EL (cell line): ENCODE measurements around the gene SH2D3C.

ENCODE experiments used
- DNase-seq: peaks from one replicate; pipeline ENCODE4 v3.0.0-alpha.2; 2016

The SH2D3C gene

DNA sequence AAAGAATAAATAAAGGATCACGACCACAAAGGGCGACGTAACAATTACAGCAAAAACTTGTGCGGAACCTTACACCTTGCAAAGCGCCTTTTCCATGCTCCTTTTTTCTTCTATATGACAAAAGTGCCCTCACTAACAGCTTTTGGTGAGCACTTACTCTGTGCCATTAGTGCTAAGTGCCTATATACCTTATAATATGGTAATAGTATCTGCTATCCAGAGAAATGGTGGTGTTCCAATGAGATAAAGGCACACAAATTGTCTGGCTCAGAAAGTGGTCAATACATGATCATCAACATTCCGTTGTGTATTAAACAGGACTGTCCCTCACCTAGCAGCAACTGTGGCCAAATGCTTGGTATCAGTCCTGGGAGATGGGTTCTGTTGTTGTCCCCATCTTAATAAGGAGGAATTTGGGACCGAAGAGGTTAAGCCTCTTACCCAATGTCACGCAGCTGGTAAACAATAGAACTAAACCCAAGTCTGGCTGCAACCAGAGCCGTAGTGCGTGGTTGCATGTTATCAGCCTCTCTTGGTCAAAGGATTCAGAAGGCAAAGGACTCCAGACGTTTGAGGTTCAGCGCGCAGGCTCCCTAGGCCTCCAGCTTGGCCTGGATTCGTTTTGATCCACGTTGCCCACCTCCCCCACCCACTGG, 42.8 kb downstream of the SH2D3C start:
- DNase-seq = no peak

DNA sequence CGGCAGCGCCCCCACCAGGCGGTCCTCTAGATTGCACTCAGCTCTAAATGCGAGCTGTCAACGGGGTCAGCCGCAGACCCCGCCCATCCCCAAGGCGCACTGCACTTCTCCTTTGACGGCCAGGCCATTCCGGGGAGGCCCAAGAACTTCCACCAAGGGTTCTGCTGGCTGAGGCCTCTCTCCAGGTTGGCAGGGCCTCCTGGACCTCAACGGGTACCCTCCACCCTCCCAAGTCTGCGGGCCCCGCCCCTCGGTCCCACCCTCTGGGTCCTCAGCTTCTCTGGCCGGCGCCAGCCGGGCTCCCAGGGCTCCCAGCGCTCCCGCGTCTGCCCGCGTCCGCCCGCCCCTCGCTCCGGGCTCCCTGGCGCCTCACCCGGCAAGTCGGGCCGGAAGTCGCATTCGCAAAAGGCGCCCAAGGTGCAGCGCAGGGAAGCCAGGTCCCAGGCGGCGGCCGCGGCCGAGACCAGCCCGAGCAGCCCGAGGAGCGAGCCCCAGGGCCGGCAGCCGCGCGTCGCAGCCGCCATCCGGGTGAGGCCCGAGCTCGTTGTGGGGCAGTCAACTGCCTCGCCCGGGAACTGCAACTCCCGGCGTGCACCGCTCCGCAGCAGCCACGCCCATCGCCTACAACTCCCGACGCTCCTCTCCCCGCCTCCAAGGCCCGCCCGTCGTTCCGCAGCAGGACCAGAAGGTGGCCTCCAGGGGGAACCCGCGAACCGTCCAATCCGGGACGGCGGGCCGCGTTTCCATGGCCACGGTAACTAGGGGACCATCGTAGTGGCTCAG, 43.5 kb downstream of the SH2D3C start, which contains the start of gene TOR2A:
Gene TOR2A, minus strand, starts transcription at position 548 of the 783 bp plus-strand sequence. Its CDS starts 24 bp downstream, at position 524.
- DNase-seq = peak; percentile 96

DNA sequence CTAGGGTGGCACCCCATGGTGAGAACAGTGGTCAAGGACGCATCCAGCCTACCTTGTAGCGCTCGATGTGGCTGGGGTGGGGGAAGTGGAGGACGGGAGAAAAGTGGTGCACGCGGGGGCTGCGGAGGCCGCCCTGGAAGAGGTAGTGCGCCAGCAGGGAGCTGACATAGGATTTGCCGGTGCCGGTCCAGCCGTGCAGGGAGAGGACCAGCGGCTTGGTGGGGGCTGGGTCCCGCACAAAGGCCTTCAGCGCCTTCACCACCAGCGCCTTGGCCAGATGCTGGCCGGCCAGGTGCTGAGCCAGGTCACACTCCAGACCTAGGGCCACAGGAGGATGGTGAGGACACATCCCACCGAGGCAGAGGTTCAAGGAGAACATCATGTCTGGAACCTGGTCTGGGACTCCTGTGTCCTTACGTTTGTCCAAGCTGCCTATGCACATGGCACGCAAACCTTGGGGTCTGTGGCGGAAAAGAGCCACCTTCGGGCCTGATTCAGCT, 44.2 kb downstream of the SH2D3C start:
- DNase-seq = no peak

DNA sequence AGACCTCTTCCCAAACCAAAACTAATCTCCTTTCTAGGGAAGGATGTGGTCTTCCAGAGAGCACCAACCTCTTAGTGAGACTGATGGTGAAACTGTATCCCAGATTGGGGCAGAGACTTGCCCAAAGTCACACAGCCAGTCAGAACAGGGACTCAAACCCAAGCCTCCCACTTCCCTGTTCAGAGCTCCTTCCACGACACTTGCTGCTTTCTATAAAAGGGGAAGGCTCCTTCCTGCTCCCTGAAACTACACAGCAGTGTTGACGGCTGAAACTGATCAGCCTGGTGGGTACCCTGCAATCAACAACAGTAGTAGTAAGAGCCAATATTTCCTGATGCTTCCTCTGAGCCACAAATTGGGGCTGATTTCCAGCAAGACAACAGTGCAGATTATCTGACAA, 44.9 kb downstream of the SH2D3C start:
- DNase-seq = no peak

DNA sequence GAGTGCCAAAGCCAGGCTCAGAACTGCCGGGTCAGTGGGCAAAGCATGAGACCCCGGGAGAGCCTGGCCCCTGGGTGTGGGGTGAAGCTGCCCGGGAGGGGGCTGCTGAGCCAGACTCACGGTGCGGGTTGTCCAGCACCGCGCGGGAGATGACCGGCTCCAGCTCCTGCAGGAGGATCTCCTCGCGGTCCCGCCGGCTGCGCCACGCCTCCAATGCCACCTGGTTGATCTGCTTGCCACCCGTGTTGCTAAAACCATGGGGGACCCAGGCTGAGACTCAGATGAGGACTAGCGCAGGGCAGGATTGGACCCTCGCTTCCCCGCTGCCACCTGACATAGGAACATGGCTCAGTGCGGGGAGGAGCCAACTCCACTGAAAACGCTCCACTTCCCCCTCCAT, 46.0 kb downstream of the SH2D3C start:
- DNase-seq = no peak

DNA sequence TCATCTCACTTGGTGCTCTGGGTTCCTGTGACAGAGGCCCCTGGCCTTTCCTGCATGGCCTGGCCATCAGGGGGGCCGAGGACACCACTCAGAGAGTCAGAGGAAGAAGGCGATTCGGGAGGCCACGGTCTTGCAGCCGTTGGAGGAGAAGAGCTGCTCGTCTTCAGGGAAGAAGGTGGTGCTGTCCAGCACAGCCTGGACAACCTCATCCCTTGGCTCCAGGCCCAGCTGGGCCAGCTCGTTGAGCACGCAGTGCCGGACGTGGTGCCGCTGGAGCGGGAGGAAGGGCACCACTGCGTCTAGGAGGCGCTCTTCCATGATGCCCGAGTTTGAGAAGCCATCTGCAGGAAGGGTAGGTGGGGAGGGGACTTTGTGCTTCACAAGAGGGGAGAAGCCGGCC, 46.5 kb downstream of the SH2D3C start:
- no peak for DNase-seq

DNA sequence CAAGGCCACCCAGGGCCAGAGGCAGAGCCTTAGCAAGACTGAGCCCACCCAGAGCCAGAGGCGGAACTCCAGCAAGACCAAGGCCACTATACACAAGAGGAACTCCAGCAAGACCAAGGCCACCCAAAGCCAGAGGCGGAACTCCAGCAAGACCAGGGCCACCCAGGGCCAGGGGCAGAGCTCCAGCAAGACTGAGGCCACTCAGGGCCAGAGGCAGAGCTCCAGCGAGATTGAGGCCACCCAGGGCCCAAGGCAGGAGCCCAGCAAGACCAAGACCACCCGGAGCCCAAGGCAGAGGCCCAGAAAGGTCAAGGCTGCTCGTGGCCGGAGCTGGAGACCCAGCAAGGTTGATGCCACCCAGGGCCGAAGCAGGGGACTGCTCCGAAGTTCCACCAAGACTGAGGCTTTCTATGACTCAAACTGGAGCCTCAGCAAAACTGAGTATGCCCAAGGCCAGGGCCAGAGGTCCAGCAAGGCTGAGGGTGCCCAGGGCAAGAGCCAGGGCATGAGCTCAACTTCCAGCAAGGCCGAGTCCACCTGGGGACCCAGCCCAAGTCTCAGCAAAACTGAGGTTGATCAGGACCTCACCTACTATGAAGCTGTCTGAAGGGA, 47.6 kb downstream of the SH2D3C start:
- DNase-seq = no peak

DNA sequence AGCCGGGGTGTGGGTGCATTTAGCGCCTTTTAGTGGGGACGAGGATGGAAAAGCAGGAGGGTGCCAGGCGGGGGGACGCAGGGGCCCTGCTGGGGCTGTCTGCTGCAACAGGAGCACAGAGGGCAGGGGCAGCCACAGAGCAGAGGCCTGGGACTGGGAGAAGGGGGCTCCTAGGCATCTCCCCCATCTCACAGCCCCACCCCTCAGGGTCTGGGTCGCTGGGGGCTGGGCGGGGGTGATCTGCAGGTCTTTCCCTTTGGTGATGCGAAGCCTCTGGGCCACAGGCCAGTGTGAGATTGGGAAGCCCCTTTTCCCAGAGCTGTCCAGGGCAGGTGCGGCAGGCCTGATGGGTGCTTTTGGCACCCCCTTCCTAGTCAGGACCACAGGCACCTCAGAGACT, 48.2 kb downstream of the SH2D3C start:
- DNase-seq = no peak

DNA sequence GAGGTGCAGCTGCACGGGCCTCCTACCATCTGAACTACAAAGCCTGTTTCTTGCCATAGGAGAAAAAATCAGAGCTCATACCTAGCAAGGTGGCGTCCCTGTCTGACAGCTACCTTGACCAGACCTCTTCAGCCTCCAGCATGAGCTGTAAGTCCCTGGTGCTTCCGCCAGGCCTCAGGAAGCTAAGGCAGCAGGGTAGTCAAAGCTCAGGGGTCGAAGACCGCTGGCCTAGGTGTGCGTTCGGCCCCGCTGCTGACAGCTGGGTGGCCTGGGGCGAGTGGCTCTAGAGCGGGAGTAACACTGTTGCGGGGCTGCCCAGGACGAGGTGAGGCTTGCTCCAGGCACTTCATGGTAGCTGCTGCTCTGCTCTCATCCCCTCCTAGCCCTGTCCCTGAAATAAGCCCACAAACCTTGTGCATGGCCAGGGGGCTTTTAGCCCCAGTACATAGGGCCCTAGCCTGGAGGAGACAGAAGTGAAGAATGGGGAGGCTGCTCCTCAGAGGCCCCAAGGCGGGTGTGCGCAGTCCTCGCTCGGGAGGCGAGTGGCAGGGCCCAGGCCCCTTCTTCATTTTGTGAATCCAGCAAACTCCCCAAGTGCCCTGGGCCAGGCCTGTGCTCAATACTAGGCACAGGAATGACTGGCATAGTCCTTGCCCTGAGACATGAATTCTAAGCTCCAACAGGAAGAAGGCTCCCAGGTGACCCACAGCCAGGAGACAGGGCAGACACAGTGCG, 48.8 kb downstream of the SH2D3C start:
- DNase-seq = no peak

DNA sequence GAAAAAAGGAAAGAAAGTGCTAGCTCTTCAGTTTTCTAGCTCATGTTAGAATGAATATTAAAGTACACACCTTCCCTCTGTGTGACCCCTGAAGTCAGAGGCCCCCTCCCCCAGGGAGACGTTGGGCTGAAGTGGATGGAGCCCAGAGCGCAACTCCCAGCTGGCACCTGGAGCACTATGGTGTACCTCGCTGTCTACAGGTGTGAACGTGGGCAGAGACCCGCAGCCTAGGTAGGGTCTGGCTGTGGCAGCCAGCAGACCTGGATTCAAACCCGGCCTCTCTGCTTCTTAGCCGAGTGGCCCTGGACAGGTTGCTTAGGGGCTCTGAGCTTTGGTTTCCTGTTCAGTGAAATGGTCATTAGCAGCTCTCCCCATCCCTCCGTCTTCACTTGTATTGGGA, 49.7 kb downstream of the SH2D3C start:
- no peak for DNase-seq

DNA sequence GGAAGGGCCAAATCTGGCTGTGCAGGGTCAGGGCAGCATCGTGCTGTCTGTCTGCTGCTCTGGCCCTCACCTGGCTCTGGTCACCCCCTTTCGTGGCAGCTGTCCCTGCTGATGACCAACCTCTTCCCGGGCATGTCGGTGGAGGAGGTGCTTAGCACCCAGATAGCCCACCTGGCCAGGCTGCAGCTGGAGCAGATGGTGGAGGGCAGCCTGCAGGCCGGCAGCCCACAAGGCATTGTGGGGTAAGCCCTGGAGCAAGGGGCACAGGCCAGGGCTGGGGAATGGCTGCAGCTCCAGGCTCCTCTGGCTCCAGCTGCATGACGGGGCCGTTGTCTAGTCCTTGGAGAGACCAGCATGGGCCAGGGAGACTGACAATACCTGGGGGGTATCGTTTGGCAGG, 51.6 kb downstream of the SH2D3C start:
- DNase-seq = no peak

DNA sequence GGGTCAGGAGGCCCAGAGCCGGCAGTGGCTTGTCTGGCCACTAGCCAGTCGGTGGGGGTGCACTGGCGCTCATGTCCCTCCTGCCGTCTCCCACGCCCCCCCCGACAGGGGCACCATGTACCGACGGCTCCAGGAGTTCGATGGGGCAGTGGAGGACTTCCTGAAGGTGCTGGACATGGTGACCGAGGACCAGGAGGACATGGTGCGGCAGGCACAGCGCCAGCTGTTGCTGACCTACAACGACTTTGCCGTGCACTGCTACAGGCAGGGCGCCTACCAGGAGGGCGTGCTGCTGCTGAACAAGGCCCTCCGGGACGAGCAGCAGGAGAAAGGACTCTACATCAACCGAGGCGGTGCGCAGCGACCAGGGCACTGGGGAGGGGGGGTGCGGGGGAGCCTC, 54.5 kb downstream of the SH2D3C start:
- DNase-seq = no peak

DNA sequence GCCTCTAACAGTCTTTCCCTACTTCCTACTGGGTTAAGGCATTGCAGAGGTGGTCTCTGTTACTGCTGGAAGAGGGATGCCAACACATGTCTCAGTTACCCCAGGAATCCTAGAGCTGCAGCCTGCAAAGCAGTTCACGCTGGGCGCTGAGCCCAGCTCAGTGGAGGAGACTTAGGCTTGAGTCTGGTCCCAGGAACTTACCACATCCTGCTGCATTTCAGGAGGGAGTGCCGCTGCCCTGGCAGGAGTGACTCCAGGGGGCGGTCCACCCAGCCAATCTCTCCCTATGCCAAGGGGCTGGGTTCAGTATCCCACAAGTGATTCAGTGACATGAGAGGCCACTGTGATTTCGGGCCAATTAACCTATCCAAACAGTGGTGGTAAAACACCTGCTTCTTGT, 55.0 kb downstream of the SH2D3C start:
- DNase-seq = peak; percentile 77

DNA sequence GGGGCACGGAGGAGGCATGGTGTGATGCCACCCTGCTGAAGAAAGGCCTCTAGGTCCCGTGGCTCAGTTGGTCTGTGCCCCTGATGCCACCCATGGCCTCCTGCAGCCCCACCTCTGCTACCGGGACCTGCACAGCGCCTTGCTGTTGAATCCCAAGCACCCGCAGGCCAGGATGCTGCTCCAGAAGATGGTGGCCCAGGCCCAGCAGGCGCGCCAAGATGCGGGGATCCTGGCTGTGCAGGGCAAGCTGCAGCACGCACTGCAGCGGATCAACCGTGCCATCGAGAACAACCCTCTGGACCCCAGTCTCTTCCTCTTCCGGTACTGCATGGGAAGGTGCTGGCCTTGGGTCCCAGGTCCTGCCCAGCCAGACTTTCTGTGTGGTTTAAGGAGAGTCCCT, 55.5 kb downstream of the SH2D3C start:
- no peak for DNase-seq

DNA sequence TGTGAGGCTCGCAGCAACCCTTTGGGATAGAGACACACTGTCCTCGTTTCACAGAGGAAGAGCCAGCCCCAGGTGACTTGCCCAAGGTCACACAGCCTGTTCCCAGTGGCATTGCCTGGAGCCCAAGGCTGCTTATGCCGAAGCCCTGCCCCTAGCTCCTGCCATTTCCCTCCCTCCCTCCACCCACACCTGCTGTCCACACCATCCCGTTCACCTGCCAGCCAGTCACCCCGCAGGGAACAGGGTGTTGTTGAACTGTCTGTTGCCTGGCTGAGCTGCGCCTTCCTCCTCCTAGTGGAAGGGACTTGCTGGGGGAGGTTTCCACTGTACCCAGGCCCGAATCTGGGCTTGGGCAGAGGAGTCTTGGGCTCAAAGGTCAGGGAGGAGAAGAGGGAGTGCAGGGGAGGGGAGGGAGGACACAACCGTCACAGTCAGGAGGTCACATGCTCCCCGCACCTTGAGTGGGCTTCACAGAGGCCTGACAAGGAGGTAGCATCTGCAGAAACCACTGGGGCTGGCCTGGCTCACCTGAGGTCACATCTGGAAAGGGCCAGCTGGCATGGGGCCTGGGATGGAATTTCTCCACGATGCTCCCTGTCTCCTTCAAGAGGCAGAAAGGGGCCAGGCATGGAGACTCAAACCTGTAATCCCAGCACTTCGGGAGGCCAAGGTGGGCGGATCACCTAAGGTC, 56.3 kb downstream of the SH2D3C start:
- no peak for DNase-seq

DNA sequence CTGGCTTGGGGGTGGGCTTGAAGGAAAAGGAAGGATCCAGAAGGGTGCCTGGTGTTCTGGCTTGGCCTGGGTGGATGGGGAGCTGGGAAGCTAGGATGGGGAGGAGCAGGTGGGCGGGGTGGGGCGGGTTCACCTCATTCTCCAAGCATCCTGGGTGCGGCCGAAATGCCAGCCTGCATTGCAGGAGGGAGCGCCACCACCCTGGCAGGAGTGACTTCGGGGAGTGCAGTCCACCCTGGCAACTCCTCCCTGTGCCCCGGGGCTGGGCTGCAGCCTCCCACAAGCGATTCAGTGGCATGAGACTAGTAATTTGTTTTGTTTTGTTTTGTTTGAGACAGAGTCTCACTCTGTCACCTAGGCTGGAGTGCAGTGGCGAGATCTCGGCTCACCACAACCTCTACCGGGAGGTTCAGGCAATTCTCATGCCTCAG, 57.1 kb downstream of the SH2D3C start:
- no peak for DNase-seq

DNA sequence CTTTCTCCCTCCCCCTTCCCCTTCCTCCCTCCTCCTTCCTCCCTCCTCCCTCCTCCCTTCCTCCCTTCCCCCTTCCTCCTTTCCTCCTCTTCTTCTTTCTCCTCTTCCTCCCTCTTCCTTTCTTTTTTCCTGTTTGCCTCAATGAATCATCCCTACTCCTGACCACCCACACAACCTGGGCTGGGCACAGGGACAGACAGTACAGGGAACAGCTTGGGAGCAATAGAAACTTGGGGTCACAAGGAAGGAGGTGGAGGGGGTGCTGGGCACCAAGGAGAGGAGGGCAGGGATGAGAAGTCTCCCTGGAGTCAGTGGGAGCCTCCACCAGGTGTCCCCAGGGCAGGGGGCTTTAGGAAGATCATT, 57.6 kb downstream of the SH2D3C start:
- no peak for DNase-seq

DNA sequence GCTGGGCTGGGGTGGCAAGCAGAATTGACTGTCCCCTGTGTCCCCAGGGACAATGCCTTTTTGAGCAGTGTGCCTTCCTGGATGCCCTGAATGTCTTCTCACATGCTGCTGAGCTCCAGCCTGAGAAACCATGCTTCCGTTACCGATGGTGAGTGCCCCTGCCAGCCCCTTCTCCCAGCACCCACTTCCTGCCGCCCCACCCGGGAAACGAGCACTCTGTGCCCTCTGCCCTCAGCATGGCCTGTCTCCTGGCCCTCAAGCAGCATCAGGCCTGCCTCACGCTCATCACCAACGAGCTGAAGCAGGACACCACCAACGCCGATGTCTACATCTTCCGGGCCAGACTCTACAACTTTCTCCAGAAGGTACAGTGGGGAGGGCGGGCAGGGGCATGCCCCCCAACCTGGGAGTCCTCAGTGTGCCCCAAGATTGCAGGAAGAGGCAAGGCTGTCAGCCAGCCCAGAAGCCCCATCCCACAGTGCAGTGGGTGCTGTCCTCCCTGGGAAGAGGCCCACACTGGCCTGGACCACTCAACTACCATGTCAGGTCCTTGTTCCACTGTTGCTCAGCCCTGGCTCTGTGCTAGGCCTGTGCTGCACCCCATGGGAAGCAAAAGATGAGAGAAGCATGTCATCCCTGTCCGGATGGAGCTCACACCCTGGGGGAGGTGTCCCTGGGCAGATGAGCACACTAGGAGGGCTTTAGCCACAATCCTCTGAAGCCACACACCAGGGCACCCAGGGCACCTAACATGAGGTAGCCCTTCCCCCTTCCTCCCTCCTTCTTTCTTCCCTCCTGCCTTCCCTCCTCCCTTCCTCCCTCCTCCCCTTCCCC, 58.2 kb downstream of the SH2D3C start:
- no peak for DNase-seq

DNA sequence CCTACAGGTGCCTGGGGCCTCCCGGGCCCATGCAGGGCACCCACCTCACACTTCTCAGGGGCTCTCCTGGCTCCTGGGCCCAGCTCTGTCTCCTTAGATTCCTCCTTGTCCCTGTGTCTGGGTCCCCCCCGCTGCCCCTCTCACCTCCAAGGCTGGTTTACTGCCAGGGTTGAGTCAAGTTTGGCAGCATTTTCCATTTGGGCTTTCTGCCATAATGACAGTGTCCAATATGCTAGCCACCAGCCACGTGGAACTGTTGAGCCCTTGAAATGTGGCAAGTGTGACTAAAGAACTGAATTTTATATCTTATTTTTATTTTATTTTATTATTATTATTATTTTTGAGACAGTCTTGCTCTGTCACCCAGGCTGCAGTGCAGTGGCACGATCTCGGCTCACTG, 60.7 kb downstream of the SH2D3C start:
- DNase-seq = no peak

DNA sequence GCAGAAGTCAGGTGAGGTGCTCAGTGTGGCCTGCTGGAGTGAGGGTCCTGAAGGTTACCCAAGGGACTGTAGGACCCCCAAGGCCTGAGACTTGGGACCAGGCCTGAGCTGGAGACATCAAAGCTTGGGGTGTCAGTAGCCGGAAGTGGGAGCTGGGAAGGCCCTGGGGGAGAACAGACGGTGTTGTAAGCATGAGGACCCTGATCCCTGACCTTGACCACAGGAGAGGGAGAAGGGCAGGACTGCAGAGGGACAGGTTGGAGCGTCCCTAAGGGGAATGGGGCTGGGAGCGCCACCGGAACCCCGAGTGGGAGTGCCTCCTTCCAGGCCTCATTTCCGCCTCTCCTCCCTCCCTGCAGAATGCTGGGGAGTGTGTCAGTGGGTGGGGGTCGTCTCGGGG, 62.1 kb downstream of the SH2D3C start:
- DNase-seq = no peak

DNA sequence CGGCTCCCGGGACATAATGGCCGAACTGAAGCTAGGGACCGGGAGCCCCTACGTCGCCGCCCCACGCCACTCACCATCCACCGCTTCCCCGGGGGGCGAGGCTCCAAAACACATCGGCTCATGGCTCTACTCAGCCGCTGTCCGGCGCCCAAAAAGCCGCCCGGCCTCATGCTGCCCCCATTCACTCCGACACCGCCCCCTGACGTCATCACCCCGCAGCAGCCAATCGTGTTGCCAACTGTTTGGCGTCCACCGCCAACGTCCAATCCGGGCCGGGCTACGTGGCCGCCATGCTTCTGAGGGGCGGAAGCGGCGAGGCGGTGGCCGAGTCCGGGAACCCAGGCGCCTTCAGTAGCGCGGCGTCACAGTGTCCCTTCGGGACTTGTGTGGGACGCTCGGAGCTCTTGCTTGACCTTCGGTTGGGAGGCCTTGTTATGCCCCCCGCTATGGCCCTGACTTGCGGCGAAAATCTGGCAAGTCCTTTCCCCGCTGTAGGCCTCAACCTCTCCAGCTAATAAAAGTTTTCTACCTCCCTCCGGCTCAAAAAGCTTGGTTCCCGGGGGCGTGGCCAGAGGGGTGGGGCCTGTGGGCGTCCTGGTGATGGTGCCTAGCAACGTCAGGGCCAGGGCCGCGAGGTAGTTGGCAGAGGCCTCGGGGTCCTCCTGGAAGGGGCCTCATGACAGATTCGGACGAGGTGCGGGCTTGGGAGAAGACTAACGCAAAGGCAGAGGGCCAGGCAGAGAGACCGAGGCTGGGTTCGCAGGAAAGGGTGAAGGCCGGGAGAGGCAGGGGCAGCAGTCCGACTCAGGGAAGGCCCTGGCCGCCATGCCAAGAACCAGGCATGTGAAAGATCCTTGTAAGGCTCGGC, 62.8 kb downstream of the SH2D3C start, which contains the start of the genes PTRH1 and TTC16:
Gene PTRH1, minus strand, starts transcription at position 194 of the 868 bp plus-strand sequence. Its CDS starts 24 bp downstream, at position 170.
Gene TTC16, plus strand, starts transcription at position 610 of the 868 bp plus-strand sequence. Its CDS starts 67 bp downstream, at position 677.
- peak; percentile 97 for DNase-seq
